NCI-H446 (cell line): ENCODE measurements around the gene PHC3.
"Not testable (repeated sequence)": the region's sequence is repeated elsewhere in the genome, so short reads cannot be mapped to it uniquely, and the experiment has no call there.

Source experiments
- DNase-seq, 2 experiments: peaks; one replicate each; lab custom pipeline; 2025; lab: John Stamatoyannopoulos, UW

PHC3 gene

DNA sequence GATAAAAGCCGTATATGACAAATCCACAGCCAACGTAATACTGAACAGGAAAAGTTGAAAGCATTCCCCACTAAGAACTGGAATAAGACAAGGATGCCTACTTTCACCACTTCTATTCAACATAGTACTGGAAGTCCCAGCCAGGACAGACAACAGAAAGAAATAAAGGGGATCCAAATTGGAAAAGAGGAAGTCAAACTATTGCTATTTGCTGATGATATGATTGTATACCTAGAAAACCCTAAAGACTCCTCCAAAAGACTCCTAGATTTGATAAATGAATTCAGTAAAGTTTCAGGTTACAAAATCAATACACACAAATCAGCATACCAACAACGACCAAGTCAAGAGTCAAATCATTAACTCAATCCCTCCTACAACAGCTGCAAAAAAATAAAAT, 14.2 kb upstream of the PHC3 start:
- DNase-seq: not testable (repeated sequence)

DNA sequence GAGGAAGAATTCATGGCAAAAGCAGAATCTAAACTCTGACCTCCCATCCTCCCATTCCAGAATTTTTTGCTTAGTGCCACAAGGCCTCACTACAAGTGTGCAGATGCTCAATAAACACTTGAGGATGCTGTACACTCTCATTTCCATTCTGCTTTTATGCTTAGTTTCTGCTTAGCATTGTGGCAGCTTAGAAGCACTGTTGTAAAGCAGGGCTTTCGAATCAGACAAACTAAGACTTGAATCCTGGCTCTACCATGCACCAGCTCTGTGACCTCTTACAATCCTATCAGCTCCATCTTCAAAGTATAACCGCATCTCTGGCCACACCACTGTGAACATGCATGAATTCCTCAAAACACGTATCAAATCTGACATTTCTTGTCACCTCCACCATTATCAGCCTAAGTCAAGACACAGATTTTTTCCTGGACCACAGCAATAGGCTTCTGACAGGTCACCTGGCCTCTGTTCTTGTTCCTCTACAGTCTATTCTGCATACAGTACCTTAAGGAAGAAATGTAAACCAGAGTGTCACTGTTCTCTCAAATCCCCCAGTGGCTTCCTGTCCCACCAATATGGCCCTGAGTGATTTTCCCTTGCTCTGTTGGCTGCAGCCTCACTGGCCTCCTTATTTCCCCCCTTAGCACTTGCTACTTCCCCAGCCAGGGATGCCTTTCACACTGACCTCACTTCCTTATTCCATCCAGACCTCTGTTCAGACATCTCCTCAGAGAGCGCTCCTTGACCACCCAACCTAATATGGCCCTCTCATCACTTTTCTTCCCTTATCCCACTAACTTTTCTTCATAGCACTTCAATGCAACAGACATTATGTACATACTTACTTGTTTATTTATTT, 8.1 kb upstream of the PHC3 start:
- no peak for DNase-seq

- DNase-seq: no peak
Observed at GRCh38 chr3:170180079-170180907, 1.2 kb downstream of the PHC3 start.

DNA sequence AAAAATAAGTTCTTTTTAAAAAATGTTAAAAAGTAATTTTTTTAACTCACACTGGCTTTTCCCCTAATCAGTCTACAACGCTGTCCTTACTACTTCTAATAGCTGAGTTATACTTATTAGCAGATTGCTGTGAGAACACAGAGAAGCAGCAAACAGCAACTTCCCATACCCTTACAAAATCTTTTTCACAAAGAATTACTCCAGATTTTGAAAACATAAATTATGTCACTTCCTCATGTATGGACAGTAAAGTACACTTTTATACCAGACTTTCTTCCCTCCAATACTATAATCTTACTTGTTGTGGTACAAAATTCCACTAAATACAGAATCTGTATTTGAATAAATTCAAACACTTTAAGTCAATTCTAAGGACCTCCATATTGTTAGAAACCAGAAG, 2.1 kb downstream of the PHC3 start:
- DNase-seq: no peak

DNA sequence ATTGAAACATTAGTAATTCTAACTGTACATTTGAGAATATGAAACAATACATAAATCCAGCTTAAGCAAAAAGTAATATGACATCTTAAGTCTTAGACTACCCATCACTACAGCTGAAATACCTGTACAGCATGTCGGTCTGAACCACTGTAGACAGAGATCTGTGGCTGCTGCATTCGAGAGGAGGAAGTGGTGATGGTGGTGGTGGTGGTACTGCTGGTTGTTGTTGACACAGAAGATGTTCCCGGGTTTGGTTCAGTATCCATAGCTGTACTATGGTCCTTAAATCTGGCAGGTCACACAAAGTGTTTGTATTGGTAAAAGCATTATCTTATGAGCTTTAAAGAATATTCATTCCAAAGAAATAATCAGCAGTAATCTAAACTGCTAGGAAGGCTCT, 2.9 kb downstream of the PHC3 start:
- DNase-seq: no peak

DNA sequence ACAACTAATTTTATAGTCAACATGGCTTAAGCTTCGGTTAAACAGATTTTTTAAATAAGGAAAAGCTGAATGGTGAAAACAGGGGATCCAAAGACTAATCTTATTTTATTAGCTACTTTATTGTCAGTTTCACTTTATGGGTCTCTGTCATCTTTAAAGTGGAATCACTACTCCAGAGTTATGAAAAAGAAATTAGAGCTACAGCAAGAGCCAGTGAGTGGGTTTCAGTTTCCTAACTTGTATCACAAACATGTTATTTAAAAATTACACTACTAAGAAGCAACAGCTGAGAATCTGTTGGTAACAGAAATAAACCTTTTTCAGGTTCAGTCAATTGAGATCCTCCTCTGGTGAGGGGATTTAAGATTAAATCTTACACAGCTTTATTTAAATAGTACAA, 10.0 kb downstream of the PHC3 start:
- DNase-seq: no peak

- no peak for DNase-seq
Observed at GRCh38 chr3:170164717-170165116, 16.8 kb downstream of the PHC3 start.

DNA sequence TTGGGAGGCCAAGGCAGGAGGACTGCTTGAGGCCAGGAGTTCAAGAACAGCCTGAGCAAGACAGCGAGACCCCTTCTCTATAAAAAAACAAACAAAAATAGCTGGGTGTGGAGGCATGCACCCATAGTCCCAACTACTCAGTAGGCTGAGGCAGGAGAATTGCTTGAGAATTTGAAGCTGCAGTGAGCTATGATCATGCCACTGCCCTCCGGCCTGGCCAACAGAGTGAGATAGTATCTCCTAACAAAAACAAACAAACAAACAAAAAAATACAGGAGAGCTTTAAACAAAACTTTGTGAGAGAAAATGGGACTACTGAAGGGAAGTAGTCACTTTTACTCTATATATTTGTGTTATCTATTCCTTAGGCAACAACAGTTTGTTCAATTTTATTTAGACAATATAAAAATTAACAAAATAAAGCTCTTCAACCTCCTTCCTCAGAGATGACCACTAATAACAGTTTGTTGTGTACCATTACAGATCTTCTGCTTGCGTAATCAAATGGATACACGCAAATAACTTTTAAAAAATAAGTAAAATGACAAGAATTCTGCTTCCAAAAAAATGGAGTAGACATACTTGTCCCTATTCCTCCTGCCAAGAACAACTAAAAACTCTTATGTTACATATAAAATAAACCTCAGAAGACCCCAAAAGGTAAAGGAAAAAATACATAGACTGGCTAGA, 17.4 kb downstream of the PHC3 start:
- DNase-seq: no peak

- no peak for DNase-seq
Observed at GRCh38 chr3:170162630-170163029, 18.9 kb downstream of the PHC3 start.

DNA sequence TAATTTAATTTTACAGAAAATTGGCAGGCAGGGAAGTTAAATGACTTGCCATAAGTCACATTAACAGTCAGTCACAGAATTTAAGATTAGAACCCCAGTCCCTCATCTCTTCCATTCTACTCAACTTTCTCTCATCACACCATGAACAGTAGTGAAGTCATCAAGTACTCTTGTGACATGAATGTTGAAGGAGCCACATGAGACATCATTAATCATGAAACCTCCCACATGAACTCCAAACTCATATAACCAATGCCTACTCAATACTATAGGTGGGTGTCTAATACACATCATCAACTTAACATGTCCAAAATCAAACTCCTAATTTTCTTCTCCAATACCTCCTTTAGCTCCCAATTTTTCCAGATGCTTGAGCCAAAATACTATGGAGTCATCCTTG, 19.5 kb downstream of the PHC3 start:
- no peak for DNase-seq

DNA sequence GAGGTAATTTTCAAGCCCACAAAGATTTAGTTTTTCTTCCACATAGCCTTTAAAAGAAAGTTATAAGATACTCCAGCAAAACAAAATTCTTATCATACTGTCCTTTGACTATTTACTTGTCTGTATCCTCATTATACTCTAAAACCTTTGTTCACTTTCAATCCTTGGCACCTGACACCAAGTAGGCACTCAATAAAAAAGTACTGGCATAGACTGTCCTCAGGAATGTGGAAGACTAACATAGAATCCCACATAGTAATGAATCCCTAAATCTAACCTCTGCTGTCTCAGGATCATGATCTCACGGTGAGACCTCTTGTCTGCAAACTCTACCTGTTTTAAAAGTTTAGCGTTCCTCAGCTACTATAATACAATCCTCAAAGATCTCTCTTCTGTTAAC, 21.6 kb downstream of the PHC3 start:
- no peak for DNase-seq

GRCh38 chr3:170159459-170159858, 22.1 kb downstream of the PHC3 start:
- no peak for DNase-seq

DNA sequence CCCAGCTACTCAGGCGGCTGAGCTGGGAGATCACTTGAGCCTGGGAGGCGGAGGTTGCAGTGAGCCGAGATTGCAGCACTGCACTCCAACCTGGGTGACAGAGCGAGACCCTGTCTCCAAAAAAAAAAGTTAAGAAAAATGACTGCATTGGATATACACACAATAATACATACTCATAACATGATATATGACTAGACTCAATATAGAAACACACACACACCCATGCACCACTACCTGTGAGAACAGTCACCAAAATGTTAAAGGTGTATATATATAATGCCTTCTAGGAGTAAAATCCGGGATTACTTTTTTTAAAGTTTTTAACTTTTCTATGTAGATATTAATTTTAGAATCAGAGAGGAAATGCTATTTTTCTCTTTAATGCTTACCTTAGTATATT, 25.9 kb downstream of the PHC3 start:
- no peak for DNase-seq

GRCh38 chr3:170154569-170155143, 26.9 kb downstream of the PHC3 start:
- DNase-seq: no peak

DNA sequence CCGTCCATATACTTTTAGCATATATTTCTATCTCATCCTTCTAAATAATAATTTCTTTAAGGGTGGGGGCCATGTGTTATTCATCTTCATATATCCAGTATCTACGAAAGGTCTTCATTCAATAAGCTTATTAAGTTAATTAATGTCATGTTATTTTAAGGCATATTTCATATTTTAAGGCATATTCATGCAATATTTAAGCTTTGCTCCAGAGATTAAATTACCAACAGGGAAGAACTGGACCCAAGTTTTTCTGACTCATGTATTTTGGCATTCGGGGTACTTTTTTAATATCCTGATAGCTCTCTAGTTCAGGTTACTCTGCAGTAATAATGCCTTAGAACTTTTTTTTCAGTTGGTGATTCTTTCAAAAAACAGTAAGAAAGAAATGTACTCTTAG, 27.4 kb downstream of the PHC3 start:
- no peak for DNase-seq

DNA sequence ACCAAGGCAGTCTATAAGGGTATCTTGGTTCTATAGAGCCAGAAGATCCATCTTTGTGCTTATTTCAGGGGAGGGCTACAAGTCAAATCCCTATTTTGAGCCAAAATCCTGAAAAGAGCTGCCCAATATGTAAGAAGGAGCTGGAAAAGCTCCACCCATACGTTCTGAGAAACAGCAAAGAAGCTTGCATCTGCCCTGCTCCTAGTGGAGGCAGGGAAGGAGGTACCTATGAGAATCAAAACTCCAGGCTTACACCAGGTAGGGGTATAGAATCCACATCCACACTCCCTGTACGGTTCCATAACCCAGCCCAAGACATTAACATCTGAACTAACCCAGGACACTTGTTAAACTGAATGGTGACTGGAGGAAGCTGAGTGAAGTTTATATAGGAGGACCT, 30.0 kb downstream of the PHC3 start:
- no peak for DNase-seq

DNA sequence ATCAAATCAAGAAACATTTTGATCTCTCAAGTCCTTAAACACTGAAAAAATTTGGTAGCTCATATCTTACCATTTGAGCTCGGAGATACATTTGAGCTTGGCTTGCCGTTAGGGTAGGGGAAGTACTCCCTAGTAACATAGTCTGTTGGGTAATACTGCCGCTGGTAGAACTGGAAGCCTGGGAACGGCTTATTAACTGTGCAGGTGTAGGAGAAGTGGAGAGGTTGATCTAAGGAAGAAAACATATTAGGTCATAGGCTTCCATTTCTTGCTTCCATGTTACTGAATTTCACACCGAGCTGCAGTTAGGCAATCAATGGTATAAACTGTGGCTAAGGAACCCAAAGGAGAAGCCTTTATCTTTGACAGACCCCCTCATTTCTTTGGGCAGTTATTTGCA, 32.5 kb downstream of the PHC3 start:
- DNase-seq: no peak

DNA sequence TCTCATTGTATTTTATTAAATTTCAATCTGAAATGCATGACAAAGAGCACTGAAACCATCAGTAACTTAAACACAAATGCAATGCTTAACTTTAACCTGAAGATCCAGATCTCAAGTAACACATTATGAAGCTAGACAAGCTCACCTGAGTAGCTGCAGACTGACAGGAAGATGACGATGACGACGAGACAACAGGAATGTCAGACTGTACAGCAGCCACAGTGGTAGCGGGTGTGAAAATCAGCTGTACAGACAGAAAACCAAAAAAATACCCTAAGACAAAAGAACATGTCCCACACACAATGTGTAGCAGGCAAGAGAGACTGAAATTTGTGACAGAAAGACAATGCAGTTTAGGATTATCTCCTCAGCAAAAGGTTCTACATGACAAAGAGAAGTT, 36.3 kb downstream of the PHC3 start:
- no peak for DNase-seq

GRCh38 chr3:170144437-170144843, 37.1 kb downstream of the PHC3 start:
- DNase-seq: no peak

DNA sequence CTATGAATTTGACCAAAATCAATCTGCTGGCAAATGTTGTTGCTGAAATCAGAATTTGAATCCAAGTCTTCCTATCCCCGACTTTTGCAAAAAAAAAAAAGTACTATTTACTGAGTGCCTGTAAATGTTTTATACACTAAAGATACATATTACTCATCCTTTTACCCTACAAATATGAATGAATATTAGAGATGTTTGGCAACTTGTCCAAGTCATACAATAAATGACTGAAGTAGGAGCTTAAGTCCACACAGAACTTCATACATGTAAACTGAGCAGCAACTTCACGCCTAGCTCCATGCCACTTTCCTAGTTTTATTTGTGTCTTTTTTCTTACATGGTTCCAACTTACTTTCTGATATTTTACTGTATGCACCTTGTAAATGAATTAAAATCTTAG, 39.2 kb downstream of the PHC3 start:
- DNase-seq: no peak

- DNase-seq: no peak
Observed at GRCh38 chr3:170137986-170138385, 43.5 kb downstream of the PHC3 start.

DNA sequence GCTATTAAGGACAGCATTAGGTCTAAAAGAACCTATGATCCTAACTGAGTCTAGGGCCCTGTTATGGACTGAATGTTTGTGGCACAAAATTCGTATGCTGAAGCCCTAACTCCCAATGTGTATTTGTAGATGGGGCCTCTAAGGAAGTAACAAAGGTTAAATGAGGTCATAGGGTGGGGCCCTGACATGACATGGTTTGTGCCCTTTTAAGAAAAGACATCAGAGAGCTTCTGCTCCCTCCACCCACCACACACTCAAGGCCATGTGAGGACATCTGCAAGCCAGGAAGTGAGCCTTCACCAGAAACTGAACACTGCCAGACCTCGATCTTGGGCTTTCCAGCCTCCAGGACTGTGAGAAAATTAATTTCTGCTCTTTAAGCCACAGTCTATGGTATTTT, 49.2 kb downstream of the PHC3 start:
- no peak for DNase-seq
